ENCODE measurements around the gene STXBP1.
A peak's percentile ranks its signal among the peaks of the same experiment; 100 is the strongest.

DNA sequence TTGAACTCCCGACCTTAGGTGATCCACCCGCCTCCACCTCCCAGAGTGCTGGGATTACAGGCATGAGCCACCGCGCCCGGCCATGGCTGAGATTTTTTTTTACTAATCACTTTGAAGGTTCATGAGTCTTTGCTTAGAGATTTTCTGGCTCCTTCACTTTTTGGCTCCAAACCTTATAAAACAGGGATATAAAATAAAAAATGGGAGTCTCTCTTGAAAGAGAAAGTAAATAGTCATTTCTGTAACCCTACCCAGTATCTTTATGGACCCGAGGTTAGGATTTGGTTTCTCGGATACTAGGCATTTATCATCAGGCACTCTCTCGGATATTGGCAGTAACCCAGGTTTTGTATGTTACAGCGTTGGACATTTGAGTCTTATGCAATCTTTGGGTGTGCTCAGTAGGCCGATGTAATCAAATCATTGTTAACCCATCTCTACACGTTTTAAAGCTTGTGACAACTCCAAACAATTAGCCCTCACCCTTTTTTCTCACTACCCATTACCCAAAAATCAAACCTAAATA is 25.3 kb downstream of the STXBP1 start:
- TF ChIP-seq CTCF (IDR thresholded peaks at IDR 0.05) = no peak
- TF ChIP-seq POLR2A (IDR thresholded peaks at IDR 0.05) = no peak
- peak in 1 of 4 donors; percentile 13 for TF ChIP-seq EP300 (IDR thresholded peaks at IDR 0.05)
